Stimulated activated CD8-positive, alpha-beta memory T cell treated with anti-CD3 and anti-CD28 coated beads, Interleukin-7, amount 100 ng/mL, for 24 hours (primary cell): Measurements from ENCODE around the gene MRO.
"Not testable (repeated sequence)": the region's sequence is repeated elsewhere in the genome, so short reads cannot be mapped to it uniquely, and the experiment has no call there.

Experiments
- DNase-seq: peaks from one replicate; pipeline ENCODE4 v3.0.0-alpha.2; 2020; ENCODE audit warnings: low read depth

The MRO gene

DNA sequence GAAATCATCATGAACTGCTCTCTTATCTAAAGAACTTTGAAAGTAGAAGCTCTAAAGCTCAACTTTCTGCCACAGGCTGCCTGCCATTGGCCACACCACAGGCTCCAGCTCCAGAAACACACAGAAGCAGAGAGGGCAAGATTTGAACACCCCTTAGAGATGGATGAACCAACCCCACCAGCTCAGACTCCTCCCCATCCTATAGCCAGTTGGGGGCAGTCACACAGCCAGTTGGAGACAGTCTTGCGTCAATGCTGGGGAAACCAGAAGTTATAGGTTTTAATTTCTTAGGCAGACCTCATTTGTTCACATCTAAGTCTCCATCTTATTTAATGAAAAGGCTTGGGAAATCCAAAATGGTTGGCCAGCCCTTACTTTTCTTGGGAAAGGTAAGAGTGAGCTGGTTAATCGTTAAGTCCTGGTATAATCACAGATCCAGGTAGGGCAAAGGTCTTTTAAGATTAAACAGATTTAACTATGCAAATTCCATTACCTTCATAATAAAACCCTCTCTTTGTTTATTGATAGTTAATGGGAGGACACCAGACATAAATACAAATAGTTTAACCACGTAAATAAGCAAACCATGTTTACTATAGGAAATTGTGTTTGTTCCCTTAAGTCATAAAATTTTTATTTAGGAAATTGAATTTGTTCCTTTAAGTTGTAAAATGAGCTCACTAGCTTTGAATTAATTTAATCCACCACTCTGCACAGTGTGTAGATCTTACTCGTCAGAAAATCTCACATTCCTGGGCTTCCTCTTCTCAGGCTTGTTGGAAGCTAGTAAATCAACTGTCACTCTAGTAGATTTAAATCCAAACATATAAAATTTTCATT, 28.0 kb downstream of the MRO start:
- DNase-seq: no peak

DNA sequence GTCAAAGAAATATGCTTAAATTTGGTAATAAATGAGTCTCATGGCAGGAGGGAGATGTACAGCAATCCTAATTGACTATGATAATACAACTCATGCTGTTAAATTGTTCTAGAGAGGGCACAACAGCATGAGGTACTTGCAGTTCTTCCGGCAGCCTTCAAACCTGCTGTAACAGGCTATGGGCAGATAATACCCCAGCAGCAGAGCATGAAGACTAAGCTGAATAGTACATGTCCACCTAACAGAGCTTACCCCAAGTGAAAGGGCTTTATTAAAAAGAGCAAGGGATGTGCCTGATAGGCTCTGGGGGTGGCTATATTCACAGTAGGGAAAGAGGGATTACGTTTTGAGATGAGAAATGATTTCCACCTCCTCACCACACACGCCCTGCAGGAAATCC, 28.9 kb downstream of the MRO start:
- no peak for DNase-seq

DNA sequence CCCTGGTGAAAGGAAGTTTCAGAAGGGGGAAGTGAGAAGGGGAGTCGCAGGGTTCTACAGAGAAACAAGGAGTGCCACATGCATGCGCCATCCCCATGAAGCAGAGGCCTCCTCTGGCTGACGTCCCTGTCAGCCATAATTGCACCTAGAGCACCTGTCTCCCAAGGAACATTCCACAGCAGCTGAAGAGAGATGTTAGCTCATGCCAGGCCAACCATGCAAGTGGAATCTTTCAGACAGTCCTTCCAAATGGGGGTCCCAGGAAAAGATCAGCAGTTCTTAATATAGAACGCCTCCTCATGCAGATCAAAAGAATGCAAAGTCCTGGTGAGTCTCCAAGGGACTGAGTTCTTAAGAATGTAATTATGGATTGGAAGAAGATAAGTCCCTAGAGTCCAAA, 29.6 kb downstream of the MRO start:
- no peak for DNase-seq

DNA sequence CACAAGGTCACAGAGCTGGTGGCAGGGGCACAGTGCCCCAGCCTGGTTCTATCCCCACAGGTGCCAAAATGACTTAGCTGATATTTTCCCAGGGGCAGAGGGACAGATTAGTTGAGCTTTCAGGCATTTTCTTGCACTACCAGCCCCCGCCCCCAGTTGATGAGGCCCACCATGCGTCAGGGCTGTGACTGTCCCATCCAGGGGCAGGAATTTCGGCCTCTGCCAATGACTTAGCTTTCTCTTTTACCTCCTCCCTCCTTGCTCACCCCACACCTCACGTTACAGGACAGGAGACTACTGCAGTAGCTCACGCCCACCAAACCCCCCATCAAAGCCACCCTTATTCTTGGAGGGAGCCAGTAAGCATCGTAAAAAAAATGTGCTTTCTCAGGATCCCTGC, 31.5 kb downstream of the MRO start:
- DNase-seq: no peak

DNA sequence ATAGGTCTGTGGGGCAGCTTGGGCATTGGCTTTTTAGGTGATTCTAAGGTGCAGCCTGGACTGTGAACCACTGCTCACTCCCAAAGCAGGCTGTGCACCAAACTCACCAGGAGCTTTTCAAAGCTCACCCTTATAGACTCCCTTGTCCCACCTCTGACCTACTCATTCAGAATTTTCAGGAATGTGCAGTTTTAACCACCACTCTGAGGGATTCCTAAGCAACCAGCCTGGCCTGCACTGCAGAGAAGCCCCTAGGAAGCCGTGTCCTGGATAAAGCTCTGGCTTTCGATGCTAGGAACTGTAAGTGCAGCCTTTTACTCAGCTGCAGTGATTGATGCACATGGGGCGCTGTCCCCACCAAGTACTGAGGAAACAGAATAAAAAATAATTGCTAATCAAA, 33.0 kb downstream of the MRO start:
- DNase-seq: no peak

DNA sequence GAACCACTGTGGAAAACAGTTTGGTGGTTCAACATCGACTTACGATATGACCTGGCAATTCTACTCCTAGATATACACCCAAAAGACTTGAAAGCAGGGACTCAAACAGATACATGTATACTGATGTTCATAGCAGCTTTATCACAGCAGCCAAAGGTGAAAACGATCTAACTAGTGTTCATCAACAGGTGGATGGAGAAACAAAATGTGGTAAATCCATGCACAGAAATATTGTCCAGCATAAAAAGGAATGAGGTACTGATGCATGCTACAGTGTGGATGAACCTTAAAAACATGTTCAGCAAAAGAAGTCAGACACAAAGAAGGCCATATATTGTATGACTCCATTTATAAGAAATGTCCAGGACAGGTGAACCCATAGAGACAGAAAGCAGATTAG, 36.3 kb downstream of the MRO start:
- no peak for DNase-seq

DNA sequence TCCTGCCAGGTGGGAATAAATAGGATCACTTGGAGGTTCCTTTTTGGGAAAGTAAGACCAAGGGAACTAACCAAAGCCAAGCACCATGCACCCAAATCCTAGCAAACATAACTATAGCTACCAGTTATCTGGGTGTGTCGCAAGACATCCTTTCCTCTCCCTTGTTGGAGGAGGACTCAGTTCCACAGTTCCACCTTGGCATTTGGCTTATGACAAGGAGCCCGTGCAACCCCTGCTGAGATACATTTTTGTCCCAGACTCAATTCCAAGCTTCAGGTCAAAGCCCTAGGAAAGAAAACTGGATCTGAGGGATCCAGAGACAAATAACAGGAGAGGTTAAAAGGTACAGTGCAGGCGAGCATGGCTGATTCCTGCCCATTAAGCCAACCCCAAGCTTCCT, 40.8 kb downstream of the MRO start:
- not testable (repeated sequence) for DNase-seq

DNA sequence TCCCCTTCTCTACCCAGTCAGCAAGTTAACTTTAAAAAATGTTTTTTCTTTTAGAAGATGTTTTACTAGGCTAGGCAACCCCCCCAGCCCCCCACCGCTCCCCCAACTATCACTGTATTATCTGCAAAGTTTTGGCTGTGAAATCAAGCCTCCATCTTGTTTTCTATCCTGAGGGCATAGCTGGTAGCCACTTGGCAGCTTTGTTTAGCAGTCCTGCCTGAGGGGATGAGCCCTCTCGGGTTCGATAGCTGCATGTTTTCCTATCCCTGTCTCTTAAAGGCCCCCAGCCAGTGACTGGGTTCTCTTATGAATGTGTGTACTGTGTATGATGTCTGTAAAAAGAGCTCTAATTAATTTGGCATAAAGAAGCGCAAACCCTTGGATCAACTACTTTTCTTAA, 43.4 kb downstream of the MRO start:
- no peak for DNase-seq

DNA sequence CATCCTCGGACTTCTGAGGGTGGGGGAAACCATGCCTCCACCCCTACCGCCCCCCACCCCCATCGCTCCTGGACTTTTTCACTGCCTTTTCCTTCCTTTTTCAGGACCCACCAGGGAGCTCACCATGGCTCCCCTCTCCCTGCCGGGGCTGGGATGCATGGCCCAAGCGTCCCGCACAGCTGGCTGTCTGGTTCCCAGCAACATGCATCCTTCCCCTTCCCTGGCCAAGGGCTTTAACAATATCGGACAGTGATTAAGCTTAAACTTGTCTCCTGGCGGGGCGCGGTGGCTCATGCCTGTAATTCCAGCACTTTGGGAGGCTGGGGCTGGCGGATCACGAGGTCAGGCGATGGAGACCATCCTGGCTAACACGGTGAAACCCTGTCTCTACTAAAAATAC, 44.1 kb downstream of the MRO start:
- no peak for DNase-seq

DNA sequence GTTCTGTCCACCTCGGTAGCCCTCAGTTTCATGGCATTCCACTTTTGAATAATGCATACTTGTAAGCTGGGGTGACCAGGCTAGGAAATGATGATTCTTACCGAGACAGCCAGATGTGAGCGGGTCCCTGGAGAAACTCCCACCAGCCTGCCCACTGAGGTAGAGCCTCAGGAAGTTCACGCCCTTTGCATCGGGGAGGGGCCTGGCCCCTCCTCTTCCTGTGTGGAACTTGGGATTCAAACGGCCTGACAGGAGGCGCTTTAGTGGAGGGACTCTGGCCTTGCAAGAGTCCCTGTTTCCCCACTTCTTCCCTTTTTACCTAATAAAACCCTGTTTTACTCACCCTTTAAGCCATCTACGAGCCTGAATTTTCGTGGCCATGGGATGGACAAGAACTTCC, 44.6 kb downstream of the MRO start:
- DNase-seq: no peak

DNA sequence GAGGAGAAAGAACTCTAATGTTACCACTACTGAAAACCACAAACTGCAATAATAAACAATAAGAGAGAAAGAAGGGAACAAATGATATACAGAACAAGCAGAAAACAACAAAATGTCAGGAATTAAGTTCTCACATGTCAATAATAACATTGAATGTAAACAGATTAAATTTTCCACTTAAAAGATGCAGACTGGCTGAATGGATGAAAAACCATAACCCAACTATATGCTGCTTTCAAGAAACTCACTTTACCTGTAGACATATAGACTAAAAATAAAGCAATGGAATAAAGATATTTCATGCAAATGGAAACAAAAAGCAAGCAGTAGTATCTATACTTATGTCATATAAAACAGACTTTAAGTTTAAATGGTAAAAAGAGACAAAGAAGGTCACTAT, 50.4 kb downstream of the MRO start:
- no peak for DNase-seq

DNA sequence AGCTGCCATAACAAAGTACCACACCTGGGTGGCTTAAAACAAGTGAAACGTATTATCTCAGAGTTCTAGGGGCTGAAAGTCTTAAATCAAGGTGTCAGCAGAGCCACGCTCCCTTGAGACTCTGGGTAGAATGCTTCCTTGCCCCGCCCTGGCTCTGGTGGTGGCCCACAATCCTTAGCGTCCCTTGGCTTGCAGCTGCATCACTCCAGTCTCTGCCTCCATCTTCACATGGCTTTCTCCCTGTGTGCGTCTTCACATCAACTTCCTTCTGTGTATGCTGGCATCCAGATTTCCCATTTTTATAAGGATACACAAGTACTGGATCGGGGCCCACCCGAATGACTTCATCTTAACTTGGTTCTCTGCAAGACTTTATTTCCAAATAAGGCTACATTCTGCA, 62.5 kb downstream of the MRO start:
- no peak for DNase-seq

DNA sequence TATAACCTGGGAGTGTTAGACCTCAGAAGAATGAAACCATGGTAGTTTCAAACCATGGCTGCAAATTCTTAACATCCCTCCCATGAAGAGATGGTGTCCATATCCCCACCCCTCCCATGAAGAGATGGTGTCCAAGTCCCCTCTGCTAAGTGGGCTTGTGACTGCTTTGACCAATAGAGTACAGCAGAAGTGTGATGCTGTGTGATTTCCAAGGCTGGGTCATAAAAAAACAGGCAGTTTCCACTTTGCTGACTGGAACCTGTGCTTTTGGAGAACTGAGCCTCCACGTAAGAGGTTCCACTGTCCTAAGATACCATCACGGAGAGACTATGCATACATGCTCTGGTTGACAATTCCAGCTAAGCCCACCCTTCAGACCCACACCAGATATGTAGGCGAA, 65.5 kb downstream of the MRO start:
- DNase-seq: no peak

DNA sequence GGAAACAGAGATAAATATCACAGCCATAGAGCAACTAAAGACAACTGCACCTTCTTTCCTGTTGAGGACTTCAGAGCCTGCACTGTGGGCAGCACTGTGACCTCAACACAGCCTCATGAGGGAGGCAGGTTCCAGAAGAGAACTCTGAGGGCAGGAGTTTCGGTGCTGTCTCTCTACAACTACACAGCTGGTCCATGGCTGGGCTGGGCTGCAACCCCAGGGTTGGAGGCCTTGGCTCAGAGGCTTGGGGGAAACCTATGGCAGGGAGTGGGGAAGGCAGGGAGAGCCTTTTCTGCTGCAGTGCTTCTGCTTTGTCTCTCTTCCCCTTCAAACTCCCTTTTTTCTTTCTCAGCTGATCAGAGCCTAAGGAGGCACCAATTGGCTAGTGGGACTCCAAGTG, 66.5 kb downstream of the MRO start:
- no peak for DNase-seq

DNA sequence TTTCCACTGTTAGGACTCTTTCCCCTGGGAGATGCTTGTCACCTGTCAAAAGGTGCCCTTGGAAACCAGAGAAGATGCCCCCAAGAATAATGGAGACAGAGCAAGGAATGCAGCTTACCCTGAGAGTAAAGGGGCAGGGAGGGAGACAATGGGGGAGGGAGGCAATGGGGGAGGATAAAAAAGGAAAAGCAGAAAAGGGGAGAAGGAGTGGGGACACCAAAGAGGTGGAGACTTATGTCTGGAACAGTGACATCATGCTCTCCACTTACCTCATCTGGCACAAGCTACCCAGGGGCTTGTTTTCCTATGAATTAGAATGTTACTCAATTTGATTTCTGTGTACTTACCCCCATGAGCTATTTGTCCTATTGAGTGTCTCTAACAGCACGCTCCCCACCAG, 67.9 kb downstream of the MRO start:
- DNase-seq: no peak

DNA sequence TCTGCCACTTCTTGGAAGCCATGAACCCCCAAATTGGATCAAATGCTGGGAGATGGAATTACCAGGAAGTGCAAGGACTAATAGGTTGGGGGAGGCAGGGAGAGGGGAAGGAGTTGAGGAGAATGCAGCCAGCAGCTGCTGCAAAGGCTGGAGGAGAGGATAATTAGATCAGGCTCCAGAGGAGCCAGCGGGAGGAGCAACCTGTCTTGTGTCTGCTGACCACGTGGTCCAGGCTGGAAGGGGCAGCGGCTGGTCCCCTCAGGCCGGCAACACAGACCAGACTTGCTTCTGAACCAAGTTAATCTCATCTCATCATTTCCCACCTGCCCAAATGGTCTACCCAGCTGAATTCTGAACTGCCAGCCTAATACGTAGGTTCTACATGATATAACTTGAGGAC, 68.3 kb downstream of the MRO start:
- DNase-seq: no peak

DNA sequence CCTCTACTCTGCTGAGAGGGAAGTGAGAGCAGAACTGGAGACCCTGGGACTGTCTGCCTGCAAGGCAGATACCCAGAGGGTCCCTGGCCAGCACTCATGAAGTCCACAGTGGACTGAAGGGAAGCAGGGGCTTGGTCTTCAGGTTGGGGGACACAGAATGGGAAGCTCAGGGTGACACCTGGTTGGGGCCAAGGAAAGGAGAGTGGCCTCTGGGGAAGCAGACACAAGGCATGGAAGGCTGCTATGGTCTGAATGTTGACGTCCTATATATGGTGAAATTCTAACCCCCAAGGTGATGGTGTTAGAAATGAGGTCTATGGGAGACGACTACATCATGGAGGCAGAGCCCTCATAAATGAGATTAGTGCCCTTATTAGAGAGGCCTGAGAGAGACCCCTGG, 69.3 kb downstream of the MRO start:
- DNase-seq: no peak

DNA sequence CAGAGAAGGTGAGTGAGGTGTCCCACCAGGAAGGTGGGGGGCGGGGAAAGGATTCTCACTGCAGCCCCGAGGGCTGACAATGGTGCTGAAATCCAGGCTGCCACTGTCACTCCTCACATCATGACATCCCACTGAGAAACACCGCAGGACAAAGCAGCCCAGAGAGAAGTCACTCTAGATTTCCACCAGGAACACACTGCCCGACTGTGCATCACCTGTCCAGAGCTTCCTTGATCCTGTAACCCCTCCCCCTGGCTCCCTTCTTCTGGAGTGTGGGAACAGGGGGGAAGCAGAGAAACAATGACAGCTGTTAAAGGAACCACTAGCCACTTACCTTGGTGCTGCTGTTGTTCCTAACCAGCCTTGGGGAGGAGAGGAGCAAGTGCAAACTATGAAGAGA, 69.9 kb downstream of the MRO start:
- no peak for DNase-seq

DNA sequence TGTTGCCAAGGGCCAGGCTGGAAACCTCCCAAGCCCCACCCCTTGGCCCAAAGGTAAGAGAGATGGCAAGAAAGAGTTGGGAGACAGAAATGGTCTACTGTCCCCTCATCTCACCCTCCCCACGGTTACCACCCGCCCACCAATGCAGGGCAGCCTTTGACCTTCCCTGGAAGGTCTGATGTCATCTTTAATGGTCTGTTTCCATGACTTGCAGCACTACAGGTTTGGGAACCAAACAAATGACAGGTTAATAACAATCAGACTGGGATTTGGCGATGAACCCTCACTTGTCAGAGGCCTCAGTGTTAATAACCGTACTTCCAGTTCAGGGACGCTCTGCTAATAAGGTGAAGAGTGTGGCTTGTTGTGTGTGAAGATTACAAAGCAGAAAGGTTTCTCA, 70.4 kb downstream of the MRO start:
- no peak for DNase-seq

DNA sequence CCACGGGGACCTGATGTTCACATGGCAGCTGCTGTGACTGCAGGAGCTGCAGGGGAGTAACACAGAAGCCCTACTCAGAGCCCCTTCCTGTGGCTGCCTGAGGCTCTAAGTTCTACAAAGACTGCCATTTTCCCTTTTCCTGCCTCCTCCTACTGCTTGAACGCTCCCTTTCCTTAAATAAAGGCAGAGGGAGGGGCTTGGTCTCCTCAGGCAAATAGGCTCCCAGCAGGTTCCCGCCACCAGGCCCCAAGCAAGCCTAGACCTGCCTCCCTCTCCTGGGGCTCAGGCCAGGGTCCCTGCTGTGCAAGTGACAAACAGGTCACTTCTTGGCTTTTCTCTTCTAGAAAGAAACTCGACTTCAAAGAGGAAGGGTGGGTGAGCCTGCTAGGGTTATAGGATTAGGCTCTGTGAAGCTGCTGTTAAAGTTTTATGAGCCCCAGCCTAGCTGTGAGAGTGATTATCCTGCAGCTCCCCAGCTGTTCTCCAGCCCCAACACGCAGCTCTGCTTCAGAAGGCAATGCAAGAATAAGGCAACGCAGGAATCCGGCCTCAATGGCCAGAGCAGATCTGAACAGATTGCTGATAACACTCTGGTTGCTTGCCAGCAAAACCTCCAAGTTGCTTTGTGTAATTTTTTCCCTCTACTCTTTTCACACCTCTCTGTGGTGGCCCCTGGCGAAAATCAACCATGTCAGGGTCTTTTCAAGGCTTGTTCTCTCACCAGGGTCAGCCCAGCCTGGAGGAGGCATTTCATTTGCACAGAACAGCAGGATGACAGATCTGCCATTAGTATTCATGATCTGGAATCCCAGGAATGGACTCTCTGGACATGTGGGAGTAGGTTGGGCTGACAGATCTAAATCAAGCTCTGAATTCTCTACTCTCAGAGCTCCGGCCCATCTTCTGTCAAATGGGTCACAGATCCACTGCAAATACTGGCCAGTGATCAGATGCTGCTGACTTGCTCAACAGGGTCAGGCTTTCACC, 71.3 kb downstream of the MRO start:
- no peak for DNase-seq

DNA sequence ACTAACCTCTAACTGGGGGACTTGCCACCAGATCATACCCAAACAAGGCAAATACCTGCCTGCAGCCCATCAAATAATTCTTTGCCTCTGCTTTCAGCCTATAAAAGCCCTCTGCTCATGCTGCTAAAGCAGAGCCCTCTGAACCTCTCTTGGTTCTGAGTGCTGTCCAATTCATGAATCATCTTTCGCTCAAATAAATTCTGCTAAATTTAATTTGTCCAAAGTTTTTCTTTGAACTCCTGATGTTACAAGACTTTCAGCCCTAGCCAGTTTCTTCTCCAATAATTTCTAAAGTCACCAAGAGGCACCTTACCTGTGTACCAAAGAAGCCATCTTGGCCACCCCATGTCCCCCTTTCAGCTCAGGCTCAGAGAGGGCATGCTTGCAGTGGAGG, 72.0 kb downstream of the MRO start:
- DNase-seq: no peak

DNA sequence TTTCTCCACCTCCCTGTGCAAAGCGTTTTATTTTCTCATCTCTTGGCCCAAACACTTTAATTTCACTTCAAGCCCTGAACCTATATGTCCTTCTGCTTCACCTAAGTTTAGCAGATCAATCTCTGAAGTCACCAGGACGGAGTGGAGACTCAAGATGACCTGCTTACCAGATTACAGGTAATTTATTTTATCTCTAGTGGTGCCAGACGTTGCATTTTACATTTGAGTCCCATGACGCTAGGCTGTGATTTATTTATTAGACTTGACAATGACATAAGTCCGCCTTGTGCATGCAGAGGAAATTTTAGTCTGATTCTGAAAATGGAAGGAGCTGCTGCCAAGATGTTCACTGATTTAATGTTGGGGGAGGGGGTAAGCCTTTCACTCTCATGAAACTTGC, 73.9 kb downstream of the MRO start:
- no peak for DNase-seq
